IMR-90 (cell line): ENCODE results near the gene MRPL28. TPM values are rescaled to one million over a fixed set of nuclear protein-coding genes. Genes with fewer than 3 reads are reported as not detected.

Experiments
- ATAC-seq: fragments of 200-7000 bp; cut with Tn5 transposase; 2 replicates; pipeline ENCODE4 v1.9.1; 2020; ENCODE audit warnings: low read depth, mild to moderate bottlenecking, moderate library complexity
- BruUV-seq: library from RNA; stranded (reverse); fragments of 400-500 nt; replicated peaks from 2 replicates; lab custom pipeline; 2021; lab: Mats Ljungman, UMichigan
- CTCF ChIA-PET: fragments of 300-600 bp; formaldehyde crosslinking; extraction: SDS; loops from one replicate; lab custom pipeline; 2021; ENCODE audit warnings: antibody characterized with exemption; lab: Yijun Ruan, JAX
- POLR2A ChIA-PET: fragments of 300-600 bp; sonication (Branson Sonifier 250); formaldehyde crosslinking; loops from one replicate; lab custom pipeline; 2022; ENCODE audit warnings: antibody characterized with exemption; ENCODE audit not compliant: unreplicated experiment; lab: Charles Lee
- DNase-seq: peaks from one replicate; pipeline ENCODE4 v3.0.0; 2013
- H2AFZ ChIP-seq: replicated peaks from 2 replicates; pipeline ENCODE3; 2013; ENCODE audit warnings: low read length, mild to moderate bottlenecking; ENCODE audit not compliant: poor library complexity
- H2AK5ac ChIP-seq: 2 replicates; pipeline ENCODE4 v1.6.1; 2013; ENCODE audit warnings: low read depth, low read length, inconsistent platforms
- H2AK9ac ChIP-seq: replicated peaks from 2 replicates; pipeline ENCODE3; 2013; ENCODE audit warnings: mild to moderate bottlenecking, low read depth, low read length, moderate library complexity; ENCODE audit not compliant: poor library complexity
- H2BK120ac ChIP-seq: 2 replicates; pipeline ENCODE4 v1.6.1; 2013; ENCODE audit warnings: low read depth, low read length, inconsistent platforms
- H2BK15ac ChIP-seq: 3 replicates; pipeline ENCODE4 v1.6.1; 2013; ENCODE audit warnings: low read depth, low read length, inconsistent platforms
- H2BK20ac ChIP-seq: 2 replicates; pipeline ENCODE4 v1.6.1; 2013; ENCODE audit warnings: low read depth, mild to moderate bottlenecking, inconsistent platforms, low read length, moderate library complexity
- H2BK5ac ChIP-seq: 2 replicates; pipeline ENCODE4 v1.6.1; 2013; ENCODE audit warnings: mild to moderate bottlenecking, low read depth, low read length, inconsistent platforms; ENCODE audit not compliant: poor library complexity, severe bottlenecking
- H3K14ac ChIP-seq: replicated peaks from 2 replicates; pipeline ENCODE4 v1.6.1; 2013; ENCODE audit warnings: low read depth, low read length, inconsistent platforms
- H3K18ac ChIP-seq: 2 replicates; pipeline ENCODE4 v1.6.1; 2013; ENCODE audit warnings: low read depth, low read length, control low read depth
- H3K23ac ChIP-seq: 2 replicates; pipeline ENCODE4 v1.6.1; 2013; ENCODE audit warnings: low read depth, low read length, inconsistent platforms
- H3K27ac ChIP-seq: 2 replicates; pipeline ENCODE4 v1.5.1; 2013; ENCODE audit warnings: mild to moderate bottlenecking, control low read depth, low read length; ENCODE audit not compliant: insufficient read depth
- H3K27me3 ChIP-seq: 2 replicates; pipeline ENCODE4 v1.6.1; 2013; ENCODE audit warnings: low read length; ENCODE audit not compliant: control insufficient read depth, insufficient read depth
- H3K36me3 ChIP-seq: 2 replicates; pipeline ENCODE4 v1.6.1; 2013; ENCODE audit warnings: low read length, mixed read lengths; ENCODE audit not compliant: control insufficient read depth, insufficient read depth
- H3K4ac ChIP-seq: 2 replicates; pipeline ENCODE4 v1.6.1; 2013; ENCODE audit warnings: low read depth, low read length, inconsistent platforms
- H3K4me1 ChIP-seq: 2 replicates; pipeline ENCODE4 v1.6.1; 2013; ENCODE audit warnings: low read length, mixed read lengths; ENCODE audit not compliant: control insufficient read depth, insufficient read depth
- H3K4me2 ChIP-seq: 2 replicates; pipeline ENCODE4 v1.6.1; 2013; ENCODE audit warnings: low read depth, mild to moderate bottlenecking, control low read depth, low read length, moderate library complexity
- H3K4me3 ChIP-seq: 2 replicates; pipeline ENCODE4 v1.5.1; 2013; ENCODE audit warnings: low read depth, mild to moderate bottlenecking, control low read depth, low read length, moderate library complexity; ENCODE audit not compliant: insufficient read depth
- H3K56ac ChIP-seq: 2 replicates; pipeline ENCODE4 v1.6.1; 2013; ENCODE audit warnings: low read length, inconsistent platforms; ENCODE audit not compliant: insufficient read depth; ENCODE audit errors: extremely low read depth
- H3K79me1 ChIP-seq, 2 experiments: 2 replicates each; pipeline ENCODE4 v1.6.1; 2013; ENCODE audit warnings: low read length in 2 of 2, inconsistent platforms in 1 of 2, low read depth in 1 of 2
- H3K9ac ChIP-seq: 2 replicates; pipeline ENCODE4 v1.6.1; 2013; ENCODE audit warnings: low read depth, low read length, control low read depth
- H3K9me1 ChIP-seq: 2 replicates; pipeline ENCODE4 v1.6.1; 2013; ENCODE audit warnings: low read length, inconsistent platforms; ENCODE audit not compliant: insufficient read depth
- H3K9me3 ChIP-seq: 2 replicates; pipeline ENCODE4 v1.6.1; 2013; ENCODE audit warnings: low read length; ENCODE audit not compliant: control insufficient read depth, insufficient read depth
- H4K20me1 ChIP-seq: 2 replicates; pipeline ENCODE4 v1.6.1; 2013; ENCODE audit warnings: low read length, inconsistent platforms; ENCODE audit not compliant: insufficient read depth
- H4K5ac ChIP-seq: 2 replicates; pipeline ENCODE4 v1.6.1; 2013; ENCODE audit warnings: mild to moderate bottlenecking, low read depth, low read length, control low read depth
- H4K8ac ChIP-seq, 2 experiments: 2 replicates each; pipeline ENCODE4 v1.6.1; 2013; ENCODE audit warnings: low read depth in 2 of 2, low read length in 2 of 2, control low read depth in 1 of 2, inconsistent platforms in 1 of 2
- H4K91ac ChIP-seq: 2 replicates; pipeline ENCODE4 v1.6.1; 2013; ENCODE audit warnings: low read depth, low read length, inconsistent platforms; ENCODE audit not compliant: insufficient read depth
- BHLHE40 ChIP-seq: fragments of 150-350 bp; IDR thresholded peaks from 2 replicates; pipeline ENCODE4 v1.6.1; 2016; ENCODE audit warnings: mild to moderate bottlenecking, low read depth, low read length
- CHD1 ChIP-seq: IDR thresholded peaks from 2 replicates; pipeline ENCODE4 v1.6.1; 2012; ENCODE audit warnings: low read depth, low read length, improper control_type of control experiment
- CTCF ChIP-seq: conservative IDR thresholded peaks from 2 replicates; pipeline ENCODE4 v1.5.1; 2012; ENCODE audit warnings: mild to moderate bottlenecking, low read depth, low read length, improper control_type of control experiment
- ELK1 ChIP-seq: fragments of 150-350 bp; IDR thresholded peaks from 2 replicates; pipeline ENCODE4 v1.6.1; 2016; ENCODE audit warnings: low read depth, mild to moderate bottlenecking, low read length, moderate library complexity, borderline replicate concordance
- MAFK ChIP-seq: IDR thresholded peaks from 2 replicates; pipeline ENCODE4 v1.6.1; 2012; ENCODE audit warnings: low read depth, low read length, improper control_type of control experiment
- MAZ ChIP-seq: IDR thresholded peaks from 2 replicates; pipeline ENCODE4 v1.6.1; 2012; ENCODE audit warnings: low read depth, mild to moderate bottlenecking, low read length, improper control_type of control experiment, moderate library complexity, borderline replicate concordance
- MXI1 ChIP-seq: IDR thresholded peaks from 2 replicates; pipeline ENCODE4 v1.6.1; 2012; ENCODE audit warnings: low read depth, mild to moderate bottlenecking, low read length, moderate library complexity, borderline replicate concordance
- NFE2L2 ChIP-seq: fragments of 150-350 bp; IDR thresholded peaks from 2 replicates; pipeline ENCODE4 v1.6.1; 2016; ENCODE audit warnings: low read depth, mild to moderate bottlenecking, low read length
- POLR2A ChIP-seq: IDR thresholded peaks from 2 replicates; pipeline ENCODE4 v1.6.1; 2012; ENCODE audit warnings: mild to moderate bottlenecking, low read depth, low read length
- RAD21 ChIP-seq: IDR thresholded peaks from 2 replicates; pipeline ENCODE4 v1.6.1; 2012; ENCODE audit warnings: low read length, improper control_type of control experiment
- RCOR1 ChIP-seq: IDR thresholded peaks from 2 replicates; pipeline ENCODE4 v1.6.1; 2012; ENCODE audit warnings: mild to moderate bottlenecking, low read length, improper control_type of control experiment; ENCODE audit not compliant: insufficient replicate concordance
- RFX5 ChIP-seq: IDR thresholded peaks from 2 replicates; pipeline ENCODE4 v1.8.0; 2012; ENCODE audit warnings: low read depth, mild to moderate bottlenecking, low read length, moderate library complexity
- SMC3 ChIP-seq: fragments of 150-350 bp; IDR thresholded peaks from 2 replicates; pipeline ENCODE4 v1.6.1; 2016; ENCODE audit warnings: low read depth, mild to moderate bottlenecking, antibody characterized with exemption, low read length, moderate library complexity
- WGBS, 2 experiments: methylation state at CpG; one replicate each; pipeline versions ENCODE4 v1.1.5 to v1.1.7; 2013; ENCODE audit warnings: missing lambda C conversion rate in 2 of 2; ENCODE audit not compliant: insufficient read length in 1 of 2; ENCODE audit errors: extremely low coverage in 2 of 2; 5-methylcytosine and 5-hydroxymethylcytosine counted together
- dilution Hi-C: fragments of 300-500 bp; cut with HindIII; formaldehyde crosslinking; loops from one replicate; pipeline ENCODE4 v1.14.3; 2018; ENCODE audit warnings: low sequenced_read_pairs; ENCODE audit not compliant: unreplicated experiment
- in situ Hi-C: fragments of 300-500 bp; cut with MboI; formaldehyde crosslinking; loops from 3 replicates; pipeline ENCODE4 v1.14.3; 2019; ENCODE audit warnings: low sequenced_read_pairs, inconsistent platforms, mixed read lengths
- intact Hi-C: fragments of 100-400 bp; cut with micrococcal nuclease; formaldehyde crosslinking; loops from 2 replicates; pipeline ENCODE4 v1.10.0; 2022
- polyA plus RNA-seq, 3 experiments: library from polyadenylated mRNA; depleted of rRNA; stranded (reverse); fragments of >200 nt; gene quantifications; 2 replicates each; pipeline ENCODE4 v1.2.3, GENCODE V29; 2012; ENCODE audit warnings: low replicate concordance in 1 of 3
- total RNA-seq: library from RNA; depleted of rRNA; stranded (reverse); fragments of >200 nt; gene quantifications from 2 replicates; pipeline ENCODE4 v1.2.3, GENCODE V29; 2012

MRPL28 gene
- total and polyA plus RNA-seq, 2 of the 4 experiments (the other 2 are of a cell fraction) = 104 to 181 TPM

GRCh38 chr16:336269-336668 lies 34.1 kb downstream of the MRPL28 start:
- Histone ChIP-seq H3K4me1 (peaks cover 10% of the 10 kb centered on the region), H3K9me1 (peaks cover 26% of the 10 kb centered on the region), H2BK120ac (no peak overlapping the region), H4K91ac (no peak overlapping the region), H3K18ac (no peak overlapping the region), H3K23ac (no peak overlapping the region), H2BK5ac (no peak overlapping the region), H2AK5ac (no peak overlapping the region), H3K4me3 (no peak overlapping the region), H3K4me2 (no peak overlapping the region), H3K56ac (no peak overlapping the region), H2AFZ (no peak overlapping the region), H4K5ac (no peak overlapping the region), H4K8ac (no peak overlapping the region), H3K36me3 (no peaks in the 10 kb centered on the region), H2AK9ac (no peak overlapping the region), H2BK20ac (no peak overlapping the region), H3K4ac (no peak overlapping the region), H3K9me3 (no peaks in the 10 kb centered on the region), H3K14ac (no peak overlapping the region), H3K27ac (no peak overlapping the region), H4K20me1 (peaks cover 74% of the 10 kb centered on the region), H3K79me1 (peaks cover 22 to 75% of the 10 kb centered on the region in 2 experiments), H3K9ac (no peak overlapping the region), H2BK15ac (no peak overlapping the region), H3K27me3 (no peaks in the 10 kb centered on the region)
- dilution Hi-C loops (no loop called here), intact Hi-C loops (no loop called here), in situ Hi-C loops (no loop called here)
- WGBS, 2 experiments = 94% methylated on average over 3 of the region's 11 CpGs; no CpG with 5 or more reads in 1 of the 2 experiments
- DNase-seq (no peak), ATAC-seq (no peak)
- CTCF ChIA-PET = no interaction called here
- POLR2A ChIA-PET = no interaction called here
- BruUV-seq = no TSS peak
- TF ChIP-seq RFX5 = no peak
- no peak for TF ChIP-seq BHLHE40
- no peak for TF ChIP-seq ELK1
- no peak for TF ChIP-seq RCOR1
- TF ChIP-seq CHD1 = no peak
- no peak for TF ChIP-seq MAZ
- TF ChIP-seq MXI1 = no peak
- no peak for TF ChIP-seq MAFK
- TF ChIP-seq CTCF = no peak
- TF ChIP-seq RAD21 = no peak
- no peak for TF ChIP-seq SMC3
- no peak for TF ChIP-seq NFE2L2
- no peak for TF ChIP-seq POLR2A
